Tibial nerve (tissue), 4 donors: ENCODE results near the gene IQCC. TPM values are rescaled to one million over a fixed set of nuclear protein-coding genes. Genes with fewer than 3 reads are reported as not detected.
"Not testable (repeated sequence)": the region's sequence is repeated elsewhere in the genome, so short reads cannot be mapped to it uniquely, and the experiment has no call there.

ENCODE experiments used
- DNase-seq, 2 donors: peaks; one replicate each; pipeline ENCODE4 v3.0.0-alpha.2; 2019; ENCODE audit warnings: low spot score in 2 of 2
- H3K27ac ChIP-seq, 4 donors: fragments of 200-600 bp; sonication (generic) in 3 of 4; one replicate each; pipeline ENCODE4 v1.5.1; 2017 to 2019; ENCODE audit warnings: mild to moderate bottlenecking in 1 of 4
- H3K27me3 ChIP-seq, 2 donors: fragments of 200-600 bp; sonication (generic) in 1 of 2; one replicate each; pipeline versions ENCODE4 v1.5.1 to v1.6.0; 2017 to 2019
- H3K36me3 ChIP-seq, 3 donors: fragments of 200-600 bp; sonication (generic); one replicate each; pipeline ENCODE4 v1.5.1; 2018 to 2019
- H3K4me1 ChIP-seq, 4 donors: fragments of 200-600 bp; sonication (generic) in 3 of 4; one replicate each; pipeline ENCODE4 v1.5.1; 2017 to 2019
- H3K4me3 ChIP-seq, 4 donors: fragments of 200-600 bp; sonication (generic) in 3 of 4; one replicate each; pipeline ENCODE4 v1.5.1; 2017 to 2019; ENCODE audit warnings: mild to moderate bottlenecking in 1 of 4, moderate library complexity in 1 of 4
- H3K9me3 ChIP-seq, 4 donors: fragments of 200-600 bp; sonication (generic) in 3 of 4; one replicate each; pipeline ENCODE4 v1.5.1; 2017 to 2019
- CTCF ChIP-seq, 5 experiments: fragments of 200-600 bp in 3 of 5; fragments of 450-650 bp in 2 of 5; sonication (generic) in 3 of 5; IDR thresholded peaks; one replicate each; pipeline ENCODE4 v1.5.1; 2016 to 2019; ENCODE audit warnings: antibody characterized with exemption in 5 of 5, mild to moderate bottlenecking in 3 of 5, moderate library complexity in 2 of 5
- EP300 ChIP-seq, 2 donors: sonication (generic); formaldehyde crosslinking; IDR thresholded peaks; one replicate each; pipeline ENCODE4 v1.6.1; 2017; ENCODE audit warnings: antibody characterized with exemption in 2 of 2, mild to moderate bottlenecking in 1 of 2
- POLR2A ChIP-seq, 2 donors: fragments of 450-650 bp; IDR thresholded peaks; one replicate each; pipeline ENCODE4 v1.6.1; 2017; ENCODE audit warnings: antibody characterized with exemption in 2 of 2, mild to moderate bottlenecking in 2 of 2, moderate library complexity in 2 of 2
- WGBS, 2 donors: methylation state at CpG; one replicate each; pipeline ENCODE4 v1.1.5; 2018; 5-methylcytosine and 5-hydroxymethylcytosine counted together
- total RNA-seq, 4 donors: library from RNA; depleted of rRNA; stranded (reverse); fragments of >200 nt; gene quantifications; one replicate each; pipeline ENCODE4 v1.1.0, GENCODE V29; 2016

IQCC gene
- 1 to 10 TPM; 2.4 to 4.7 (median 3.7) TPM for total RNA-seq

GRCh38 chr1:32205401-32206370 is at the start of gene IQCC:
Gene IQCC, plus strand, starts transcription at chr1:32205671. Its CDS starts 11 bp downstream, at chr1:32205682.
- no peaks in the 10 kb centered on the region for H3K9me3 ChIP-seq
- H3K36me3 ChIP-seq, result peaks cover 0 to 10% (median 0%) of the 10 kb centered on the region in 3 donors
- peak within 1 kb of the TSS; percentile 55 to 88 (median 80) for H3K27ac ChIP-seq
- WGBS, 2 donors, result 2 to 4% methylated on average over 36 to 70 of the region's 77 CpGs
- TF ChIP-seq EP300 (IDR thresholded peaks at IDR 0.05) (peak; percentile 81 to 90), POLR2A (IDR thresholded peaks at IDR 0.05) (peak in 1 of 2 donors; percentile 67), CTCF (IDR thresholded peaks at IDR 0.05) (no peak)
- H3K4me1 ChIP-seq, result peaks cover 0 to 39% (median 18%) of the 10 kb centered on the region in 4 donors
- peak; percentile 72 to 78 for DNase-seq
- H3K4me3 ChIP-seq, result peak within 1 kb of the TSS; percentile 53 to 91 (median 72)
- no peaks in the 10 kb centered on the region for H3K27me3 ChIP-seq

GRCh38 chr1:32159189-32159588 is 46.3 kb upstream of the IQCC start:
- H3K4me1 ChIP-seq, result peaks cover 0 to 1% (median 0%) of the 10 kb centered on the region in 4 donors
- H3K27ac ChIP-seq, result no peak overlapping the region
- no peaks in the 10 kb centered on the region for H3K9me3 ChIP-seq
- no peak overlapping the region for H3K4me3 ChIP-seq
- WGBS, 2 donors, result 79 to 84% methylated on average over 3 of the region's 3 CpGs
- peaks cover 3 to 93% (median 11%) of the 10 kb centered on the region in 3 donors for H3K36me3 ChIP-seq
- H3K27me3 ChIP-seq, result no peaks in the 10 kb centered on the region
- TF ChIP-seq EP300 (IDR thresholded peaks at IDR 0.05) (no peak), POLR2A (IDR thresholded peaks at IDR 0.05) (no peak), CTCF (IDR thresholded peaks at IDR 0.05) (no peak)
- DNase-seq, result no peak

DNA sequence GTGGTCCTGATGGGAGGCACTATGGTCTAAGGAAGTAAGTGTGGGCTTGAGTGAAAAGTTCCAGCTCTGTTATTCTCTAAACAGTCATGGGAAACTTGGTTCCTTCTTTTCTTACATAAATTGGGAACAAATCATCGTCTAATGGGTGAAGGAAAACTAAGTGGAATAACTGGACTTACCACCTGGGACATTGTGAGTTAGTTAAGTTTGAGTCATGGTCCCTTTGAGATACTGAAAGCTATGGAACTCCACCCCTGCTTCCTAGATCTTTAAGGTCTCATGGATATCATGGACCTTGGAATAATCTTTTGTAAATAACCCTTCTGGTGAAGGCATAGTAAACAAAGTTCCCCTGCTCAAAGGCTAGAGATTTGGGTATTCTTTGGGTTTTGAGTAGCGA is 42.1 kb upstream of the IQCC start:
- H3K27ac ChIP-seq, result no peak overlapping the region
- H3K4me1 ChIP-seq, result no peaks in the 10 kb centered on the region
- no peaks in the 10 kb centered on the region for H3K27me3 ChIP-seq
- no peak for DNase-seq
- peaks cover 3 to 99% (median 8%) of the 10 kb centered on the region in 3 donors for H3K36me3 ChIP-seq
- 91 to 95% methylated on average over 2 of the region's 2 CpGs for WGBS, 2 donors
- H3K9me3 ChIP-seq, result no peaks in the 10 kb centered on the region
- no peak for TF ChIP-seq EP300 (IDR thresholded peaks at IDR 0.05)
- TF ChIP-seq POLR2A (IDR thresholded peaks at IDR 0.05), result no peak
- TF ChIP-seq CTCF (IDR thresholded peaks at IDR 0.05), result no peak
- H3K4me3 ChIP-seq, result no peak overlapping the region

GRCh38 chr1:32165633-32166032 is 39.8 kb upstream of the IQCC start:
- H3K4me1 ChIP-seq, H3K9me3 ChIP-seq, H3K27ac ChIP-seq, H3K4me3 ChIP-seq, DNase-seq, H3K27me3 ChIP-seq: not testable (repeated sequence)
- peaks cover 3 to 99% (median 22%) of the 10 kb centered on the region in 3 donors for H3K36me3 ChIP-seq
- 89 to 92% methylated on average over 10 of the region's 10 CpGs for WGBS, 2 donors

DNA sequence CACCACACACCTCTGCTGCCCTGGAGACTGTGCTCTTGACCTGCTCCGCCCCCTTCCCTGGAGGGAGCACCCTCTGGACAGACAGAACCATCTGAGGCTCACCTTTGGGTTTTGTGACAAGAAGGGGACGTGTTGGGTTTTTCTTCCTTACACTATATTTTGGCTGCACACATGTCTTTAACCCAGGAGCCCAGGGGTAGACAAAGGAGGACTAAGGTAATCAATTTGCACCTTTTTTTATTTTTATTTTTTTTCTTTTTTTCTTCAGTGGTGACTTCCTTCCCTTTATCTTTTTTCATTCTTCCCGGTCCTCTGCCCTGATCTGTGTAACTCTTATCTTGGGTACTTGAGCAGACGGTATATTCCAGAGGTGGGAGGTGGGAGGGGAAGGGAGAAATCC is 34.5 kb upstream of the IQCC start:
- Histone ChIP-seq H3K9me3 (no peaks in the 10 kb centered on the region), H3K4me1 (no peaks in the 10 kb centered on the region), H3K4me3 (no peak overlapping the region), H3K27ac (no peak overlapping the region), H3K27me3 (no peaks in the 10 kb centered on the region), H3K36me3 (peaks cover 0 to 90% (median 32%) of the 10 kb centered on the region in 3 donors)
- TF ChIP-seq POLR2A (IDR thresholded peaks at IDR 0.05) (no peak), EP300 (IDR thresholded peaks at IDR 0.05) (no peak), CTCF (IDR thresholded peaks at IDR 0.05) (no peak)
- 85 to 88% methylated on average over 4 of the region's 4 CpGs for WGBS, 2 donors
- DNase-seq, result no peak
